ENCODE measurements around the gene OTOR. TPM values are rescaled to one million over a fixed set of nuclear protein-coding genes. Genes with fewer than 3 reads are reported as not detected.

Gene OTOR
- total RNA-seq (2021) = not detected in 2 replicates
- long read RNA-seq = 0 reads

- peaks cover 0 to 2% (median 0%) of the 10 kb centered on the region in 3 experiments; a peak in 1 of 7 replicates for H3K36me3 Mint-ChIP-seq (ENCODE audit: insufficient read depth in 1 of 3, low read depth in 3 of 3)
- no peaks in the 10 kb centered on the region for H3K79me1 ChIP-seq (ENCODE audit: insufficient read depth, low read depth, low read length, poor library complexity, severe bottlenecking)
- no CpG with 5 or more reads among the region's 5 CpGs for WGBS (ENCODE audit: extremely low coverage, insufficient read length, low lambda C conversion rate)
- no peak within 1 kb of the TSS for H2BK120ac ChIP-seq (ENCODE audit: low read depth, low read length, poor library complexity, severe bottlenecking)
- H4K20me1 ChIP-seq (ENCODE audit: control insufficient read depth, insufficient read depth, insufficient read length) = no peaks in the 10 kb centered on the region
- H3K14ac ChIP-seq (ENCODE audit: insufficient read depth, low read length) = no peak within 1 kb of the TSS
- no peak within 1 kb of the TSS for H2AFZ ChIP-seq (ENCODE audit: low read length)
- no peak within 1 kb of the TSS for H2BK5ac ChIP-seq (ENCODE audit: insufficient read length, low read length)
- H3K9ac ChIP-seq (ENCODE audit: extremely low read depth, insufficient read length, low read length) = no peak within 1 kb of the TSS
- no peak within 1 kb of the TSS for H4K91ac ChIP-seq (ENCODE audit: insufficient read length, low read depth, low read length)
- no peak within 1 kb of the TSS for H4K5ac ChIP-seq (ENCODE audit: insufficient read length, low read depth, low read length)
- H2BK12ac ChIP-seq (ENCODE audit: insufficient read length, low read depth, low read length) = no peak within 1 kb of the TSS
- DNase-seq = no peak
- H4K8ac ChIP-seq (replicated peaks; ENCODE audit: insufficient read length, low read depth, low read length) = no peak within 1 kb of the TSS
- no peak within 1 kb of the TSS for H3K27ac Mint-ChIP-seq
- H3K27me3 Mint-ChIP-seq (ENCODE audit: low read depth) = no peaks in the 10 kb centered on the region; the same call in 1 of the 2 replicates
- no peak within 1 kb of the TSS for H3K27ac ChIP-seq (ENCODE audit: insufficient read length, low read depth, low read length)
- no peak within 1 kb of the TSS for H3K56ac ChIP-seq (ENCODE audit: insufficient read length, low read depth, low read length)
- H3T11ph ChIP-seq (ENCODE audit: low read length) = no peak within 1 kb of the TSS
- H3K18ac ChIP-seq (ENCODE audit: insufficient read length, low read depth, low read length) = no peak within 1 kb of the TSS
- H3K4me3 Mint-ChIP-seq = no peak within 1 kb of the TSS
- no peaks in the 10 kb centered on the region for H3K9me3 ChIP-seq (ENCODE audit: control insufficient read depth, low read depth, low read length)
- no peaks in the 10 kb centered on the region for H3K23me2 ChIP-seq (ENCODE audit: insufficient read length, low read depth, low read length, poor library complexity, severe bottlenecking)
- no peak within 1 kb of the TSS for H2BK20ac ChIP-seq (ENCODE audit: low read depth, low read length, poor library complexity, severe bottlenecking)
- H3K27me3 ChIP-seq (ENCODE audit: insufficient read depth, low read length) = no peaks in the 10 kb centered on the region
- no peak within 1 kb of the TSS for H3K4me2 ChIP-seq (ENCODE audit: insufficient read depth, insufficient read length, low read length)
- H3K9me3 Mint-ChIP-seq = no peaks in the 10 kb centered on the region; a peak in 1 of 5 replicates
- H3K4me1 Mint-ChIP-seq = peaks cover 12% of the 10 kb centered on the region in 2 experiments
- no peak for TF ChIP-seq CTCF (conservative IDR thresholded peaks at IDR 0.05)
- no peak within 1 kb of the TSS for H2BK15ac ChIP-seq (ENCODE audit: low read depth, low read length)
- H3K4me1 ChIP-seq (ENCODE audit: insufficient read depth, low read length) = no peaks in the 10 kb centered on the region; the same call in 1 of the 2 replicates
- H3K79me2 ChIP-seq (ENCODE audit: insufficient read depth, low read length) = no peaks in the 10 kb centered on the region
- no peak within 1 kb of the TSS for H3K4ac ChIP-seq (ENCODE audit: low read depth, low read length)
- no peak within 1 kb of the TSS for H3K23ac ChIP-seq (ENCODE audit: insufficient read length, low read depth, low read length)
- H2AK5ac ChIP-seq (ENCODE audit: insufficient read length, low read length) = no peak within 1 kb of the TSS
Observed at GRCh38 chr20:16748308-16748900, at the start of gene OTOR. OTOR (plus strand) TSS chr20:16748358; CDS start chr20:16748402, 44 bp downstream.

All from H9 (cell line).